Measurements from ENCODE around the gene RAPH1. TPM values are rescaled to one million over a fixed set of nuclear protein-coding genes. Genes with fewer than 3 reads are reported as not detected.

RAPH1 gene
- total and polyA plus RNA-seq, 7 donors, result 4.8 to 19.9 (median 11.8) TPM

DNA sequence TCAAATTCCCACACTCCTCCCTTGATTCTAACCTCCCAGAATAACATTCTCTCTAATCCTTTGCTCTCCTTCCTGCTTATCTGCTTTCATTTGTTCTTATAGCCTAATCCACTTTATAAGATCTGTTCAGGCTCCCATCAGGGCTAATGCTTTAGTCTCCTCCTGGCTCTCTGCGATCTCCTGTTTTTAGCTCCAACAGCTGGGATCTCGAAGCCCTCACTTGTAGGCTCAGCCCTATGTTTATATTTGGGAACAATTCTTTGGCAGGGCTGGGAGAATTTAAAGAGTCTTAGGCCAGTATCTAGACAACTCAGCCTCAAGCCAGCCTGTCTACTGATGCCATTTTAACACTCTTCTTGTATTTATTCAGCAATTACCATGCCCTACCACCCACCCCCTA lies 27.2 kb upstream of the RAPH1 start:
- no peaks in the 10 kb centered on the region for H3K27me3 ChIP-seq
- no peaks in the 10 kb centered on the region for H3K36me3 ChIP-seq
- no peaks in the 10 kb centered on the region for H3K9me3 ChIP-seq
- intact Hi-C loops (cut with DNase I), result no loop called here
- WGBS, 2 donors, result 75 to 91% methylated on average over 2 of the region's 2 CpGs
- TF ChIP-seq POLR2A (IDR thresholded peaks at IDR 0.05), result no peak
- TF ChIP-seq POLR2AphosphoS5 (IDR thresholded peaks at IDR 0.05), result no peak
- no peak for TF ChIP-seq EP300 (IDR thresholded peaks at IDR 0.05)
- no peak for TF ChIP-seq CTCF (IDR thresholded peaks at IDR 0.05)
- H3K27ac ChIP-seq, result peak overlapping the region in 3 of 4 donors; percentile 28 to 48 (median 45)
- no peak overlapping the region for H3K4me3 ChIP-seq
- DNase-seq, result no peak
- H3K4me1 ChIP-seq, result peaks cover 0 to 28% (median 14%) of the 10 kb centered on the region in 4 donors

- Histone ChIP-seq H3K27me3 (no peaks in the 10 kb centered on the region), H3K36me3 (no peaks in the 10 kb centered on the region), H3K9me3 (no peaks in the 10 kb centered on the region), H3K27ac (no peak overlapping the region), H3K4me3 (no peak overlapping the region), H3K4me1 (peaks cover 0 to 13% (median 12%) of the 10 kb centered on the region in 4 donors)
- intact Hi-C loops (cut with DNase I), result no loop called here
- WGBS, 2 donors, result 43 to 56% methylated on average over 1 of the region's 1 CpG
- no peak for DNase-seq
- TF ChIP-seq EP300 (IDR thresholded peaks at IDR 0.05) (no peak), CTCF (IDR thresholded peaks at IDR 0.05) (no peak), POLR2AphosphoS5 (IDR thresholded peaks at IDR 0.05) (no peak), POLR2A (IDR thresholded peaks at IDR 0.05) (no peak)
These were observed 24.5 kb upstream of the RAPH1 start for GRCh38 chr2:203559641-203560040.

- TF ChIP-seq POLR2AphosphoS5 (IDR thresholded peaks at IDR 0.05) (no peak), EP300 (IDR thresholded peaks at IDR 0.05) (no peak), CTCF (IDR thresholded peaks at IDR 0.05) (no peak), POLR2A (IDR thresholded peaks at IDR 0.05) (no peak)
- no peaks in the 10 kb centered on the region for H3K9me3 ChIP-seq
- no peaks in the 10 kb centered on the region for H3K4me1 ChIP-seq
- H3K27me3 ChIP-seq, result no peaks in the 10 kb centered on the region
- DNase-seq, result no peak
- 95 to 98% methylated on average over 1 of the region's 1 CpG for WGBS, 2 donors
- H3K4me3 ChIP-seq, result no peak overlapping the region
- no peak overlapping the region for H3K27ac ChIP-seq
- intact Hi-C loops (cut with DNase I), result no loop called here
- H3K36me3 ChIP-seq, result no peaks in the 10 kb centered on the region
These were observed 18.7 kb upstream of the RAPH1 start for GRCh38 chr2:203553784-203554183.

- Histone ChIP-seq H3K27me3 (no peaks in the 10 kb centered on the region), H3K27ac (no peak overlapping the region), H3K36me3 (no peaks in the 10 kb centered on the region), H3K9me3 (no peaks in the 10 kb centered on the region), H3K4me3 (no peak overlapping the region), H3K4me1 (no peaks in the 10 kb centered on the region)
- 22 to 65% methylated on average over 3 of the region's 3 CpGs for WGBS, 2 donors
- intact Hi-C loops (cut with DNase I), result no loop called here
- TF ChIP-seq POLR2AphosphoS5 (IDR thresholded peaks at IDR 0.05) (no peak), EP300 (IDR thresholded peaks at IDR 0.05) (no peak)
- DNase-seq, result no peak
These were observed 16.7 kb upstream of the RAPH1 start for GRCh38 chr2:203551778-203552177.

- Histone ChIP-seq H3K9me3 (no peaks in the 10 kb centered on the region), H3K36me3 (no peaks in the 10 kb centered on the region), H3K4me3 (no peak overlapping the region), H3K4me1 (no peaks in the 10 kb centered on the region), H3K27me3 (no peaks in the 10 kb centered on the region), H3K27ac (no peak overlapping the region)
- 88 to 97% methylated on average over 2 of the region's 2 CpGs for WGBS, 2 donors
- intact Hi-C loops (cut with DNase I), result no loop called here
- DNase-seq, result no peak
- TF ChIP-seq POLR2AphosphoS5 (IDR thresholded peaks at IDR 0.05) (no peak), POLR2A (IDR thresholded peaks at IDR 0.05) (no peak), CTCF (IDR thresholded peaks at IDR 0.05) (no peak), EP300 (IDR thresholded peaks at IDR 0.05) (no peak)
These were observed 15.2 kb upstream of the RAPH1 start for GRCh38 chr2:203550266-203550665.
